MM.1S (cell line): ENCODE measurements around the gene TERC.
A peak's percentile ranks its signal among the peaks of the same experiment; 100 is the strongest.

Source experiments
- CTCF ChIP-seq: fragments of 300-600 bp; sonication (generic); IDR thresholded peaks from 2 replicates; pipeline ENCODE4 v1.5.1; 2016; ENCODE audit warnings: antibody characterized with exemption, low read length, mixed read lengths
- EZH2 ChIP-seq: fragments of 300-600 bp; sonication (generic); optimal IDR thresholded peaks from 2 replicates; pipeline ENCODE3; 2017; ENCODE audit warnings: low read depth, mild to moderate bottlenecking, antibody characterized with exemption, low read length, mixed read lengths

DNA sequence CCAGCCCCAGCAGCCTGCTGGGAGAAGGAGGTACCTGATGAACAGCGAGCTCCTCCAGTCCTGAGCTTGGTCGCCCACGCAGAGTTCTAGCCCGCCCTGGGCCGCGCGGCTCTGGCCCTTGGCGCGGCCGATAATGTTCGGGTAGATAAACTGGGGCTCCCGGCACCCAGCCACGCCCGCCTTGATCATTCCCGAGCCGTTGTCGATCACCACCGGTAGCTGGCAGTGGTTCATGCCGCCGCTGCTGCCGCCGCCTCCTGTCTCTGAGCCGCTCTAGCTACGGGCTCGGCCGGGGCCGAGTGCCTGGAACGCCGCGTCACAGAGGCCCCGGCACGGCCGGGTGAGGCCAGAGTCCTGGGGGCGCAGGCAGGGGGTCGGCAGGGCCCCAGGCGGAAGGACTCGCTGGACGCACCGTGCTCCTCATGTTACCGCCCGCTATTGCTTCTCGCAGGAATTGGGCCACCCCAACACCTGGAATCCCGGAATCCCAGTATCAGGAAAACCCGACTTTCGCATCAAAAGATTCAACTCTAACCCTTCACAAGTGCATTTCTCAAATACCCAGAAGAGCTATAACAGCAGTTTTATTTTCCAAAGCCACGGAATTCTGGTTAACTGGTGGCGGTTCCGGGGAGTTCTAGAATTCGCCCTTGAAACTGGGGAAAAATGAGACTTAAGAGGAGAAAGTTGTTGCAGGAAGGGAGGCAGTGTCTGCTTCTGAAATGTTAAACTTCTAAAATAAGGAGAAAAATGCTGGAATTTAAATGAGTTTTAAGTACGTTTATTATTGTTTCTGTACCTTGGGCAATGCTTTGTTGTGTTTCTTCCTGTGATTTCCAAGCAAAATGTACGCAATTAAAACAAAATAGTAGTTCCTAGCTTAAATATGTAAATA is 4.7 kb upstream of the TERC start, which contains the start of gene ACTRT3:
- TF ChIP-seq CTCF (0 out of 2 replicates have a peak, but pooled peaks have one; percentile 16), EZH2 (no peak)
